GM12878 (cell line): ENCODE measurements around the gene PRKAG2. TPM values are rescaled to one million over a fixed set of nuclear protein-coding genes. Genes with fewer than 3 reads are reported as not detected.

Source experiments
- ATAC-seq: fragments of 200-7000 bp; cut with Tn5 transposase; 3 replicates; pipeline ENCODE4 v1.9.1; 2020; ENCODE audit warnings: mild to moderate bottlenecking, moderate library complexity
- BruUV-seq: library from RNA; stranded (reverse); fragments of 400-500 nt; replicated peaks from 2 replicates; lab custom pipeline; 2021; lab: Mats Ljungman, UMichigan
- CTCF ChIA-PET: fragments of 300-600 bp; sonication (Branson Sonifier 250); formaldehyde crosslinking; extraction: SDS; loops from one replicate; lab custom pipeline; 2021; ENCODE audit warnings: inconsistent platforms; lab: Yijun Ruan, JAX
- POLR2A ChIA-PET: fragments of 350-600 bp; formaldehyde crosslinking; extraction: SDS; loops from one replicate; lab custom pipeline; 2021; ENCODE audit warnings: inconsistent platforms; lab: Charles Lee
- RAD21 ChIA-PET: fragments of 300-600 bp; sonication (Branson Sonifier 250); formaldehyde crosslinking; loops from one replicate; lab custom pipeline; 2023; ENCODE audit warnings: antibody characterized with exemption; ENCODE audit not compliant: unreplicated experiment; lab: Charles Lee
- SMC1A ChIA-PET: fragments of 300-600 bp; sonication (Branson Sonifier 250); formaldehyde crosslinking; loops from one replicate; lab custom pipeline; 2023; ENCODE audit not compliant: unreplicated experiment, uncharacterized antibody; lab: Charles Lee
- DNase-seq: peaks from one replicate; pipeline ENCODE4 v3.0.0-alpha.2; 2011; ENCODE audit warnings: low read depth, low spot score
- FAIRE-seq: peaks from 3 replicates; lab custom pipeline; 2011; peaks lifted over from hg19 to GRCh38; lab: Jason Lieb, UNC
- H2AFZ ChIP-seq: 2 replicates; pipeline ENCODE4 v1.6.0; 2011; ENCODE audit warnings: low read depth, low read length, control low read depth; ENCODE audit not compliant: control insufficient read depth
- H3K27ac ChIP-seq: 2 replicates; pipeline ENCODE4 v1.5.1; 2011; ENCODE audit warnings: control low read depth; ENCODE audit not compliant: control insufficient read depth, insufficient read depth
- H3K27me3 ChIP-seq, 2 experiments: replicated peaks in 1 of 2; 2 replicates each; pipeline versions ENCODE4 v1.6.0 to v1.6.1; 2011; ENCODE audit warnings: low read length in 1 of 2; ENCODE audit not compliant: control insufficient read depth in 2 of 2, insufficient read depth in 2 of 2
- H3K36me3 ChIP-seq, 2 experiments: 2 replicates each; pipeline ENCODE4 v1.5.1; 2011; ENCODE audit warnings: low read length in 1 of 2; ENCODE audit not compliant: control insufficient read depth in 2 of 2, insufficient read depth in 2 of 2
- H3K4me1 ChIP-seq: 2 replicates; pipeline ENCODE4 v1.6.1; 2011; ENCODE audit warnings: mild to moderate bottlenecking, low read length, moderate library complexity, mixed read lengths; ENCODE audit not compliant: control insufficient read depth, insufficient read depth
- H3K4me2 ChIP-seq: 2 replicates; pipeline ENCODE4 v1.6.0; 2011; ENCODE audit warnings: control low read depth; ENCODE audit not compliant: control insufficient read depth, insufficient read depth
- H3K4me3 ChIP-seq: fragments of 200-600 bp; sonication (generic); 2 replicates; pipeline ENCODE4 v1.5.1; 2016
- H3K79me2 ChIP-seq: 2 replicates; pipeline ENCODE4 v1.6.0; 2011; ENCODE audit warnings: low read length; ENCODE audit not compliant: control insufficient read depth, insufficient read depth
- H3K9ac ChIP-seq: 2 replicates; pipeline ENCODE4 v1.8.0; 2011; ENCODE audit warnings: low read length, control low read depth, mixed read lengths; ENCODE audit not compliant: control insufficient read depth, insufficient read depth
- H3K9me3 ChIP-seq: replicated peaks from 3 replicates; pipeline ENCODE4 v1.5.1; 2011; ENCODE audit warnings: mild to moderate bottlenecking, low read length; ENCODE audit not compliant: control insufficient read depth, insufficient read depth
- H4K20me1 ChIP-seq: 2 replicates; pipeline ENCODE4 v1.6.0; 2011; ENCODE audit not compliant: control insufficient read depth, insufficient read depth
- FOS ChIP-seq: IDR thresholded peaks from 3 replicates; pipeline ENCODE4 v1.6.1; 2011; ENCODE audit warnings: borderline replicate concordance; ENCODE audit not compliant: insufficient read length; ENCODE audit errors: extremely low read depth
- LARP7 ChIP-seq: fragments of 450-650 bp; IDR thresholded peaks from 2 replicates; pipeline ENCODE4 v1.6.1; 2017; ENCODE audit warnings: mild to moderate bottlenecking
- NFXL1 ChIP-seq: fragments of 450-650 bp; IDR thresholded peaks from 2 replicates; pipeline ENCODE4 v1.6.1; 2017; ENCODE audit warnings: antibody characterized with exemption, mild to moderate bottlenecking, borderline replicate concordance
- NFYA ChIP-seq: IDR thresholded peaks from 2 replicates; pipeline ENCODE4 v1.6.1; 2011; ENCODE audit warnings: low read depth, mild to moderate bottlenecking, low read length, improper control_type of control experiment, borderline replicate concordance
- RELB ChIP-seq: fragments of 450-650 bp; IDR thresholded peaks from 2 replicates; pipeline ENCODE4 v1.6.1; 2017; ENCODE audit warnings: low read depth, mild to moderate bottlenecking, moderate library complexity
- WGBS: methylation state at CpG from one replicate; pipeline ENCODE4 v1.1.6; 2016; ENCODE audit warnings: low lambda C conversion rate; ENCODE audit not compliant: insufficient replicate concordance, insufficient coverage; ENCODE audit errors: missing lambda C conversion rate; 5-methylcytosine and 5-hydroxymethylcytosine counted together
- in situ Hi-C: fragments of 300-500 bp; cut with MboI; formaldehyde crosslinking; loops from 9 replicates; pipeline ENCODE4 v1.14.3; 2018; ENCODE audit warnings: mixed read lengths
- intact Hi-C: fragments of 100-400 bp; cut with micrococcal nuclease; formaldehyde crosslinking; loops from one replicate; pipeline ENCODE4 v1.14.2; 2022; ENCODE audit not compliant: unreplicated experiment
- polyA plus RNA-seq, 11 experiments: library from polyadenylated mRNA; depleted of rRNA in 4 of 11; unstranded in 6 of 11; stranded (reverse) in 5 of 11; fragments of >200 nt; fragmentation: Nextera tagmentation in 4 of 11; fragmentation: Illumina TruSeq in 1 of 11; extraction: Ambion mirVana in 4 of 11; extraction: Trizol in 1 of 11; gene quantifications; 1 replicate in 1 of 11; 2 replicates in 10 of 11; pipeline versions ENCODE4 v1.2.1 to v1.2.3, GENCODE V29; 2011 to 2016; ENCODE audit warnings: inconsistent platforms in 2 of 11, missing spikeins in 2 of 11, low read depth in 1 of 11
- total RNA-seq, 4 experiments: library from RNA; depleted of rRNA in 3 of 4; stranded (reverse); fragments of >200 nt in 3 of 4; fragmentation: Illumina TruSeq in 1 of 4; extraction: Trizol in 1 of 4; gene quantifications; 2 replicates each; pipeline versions ENCODE4 v1.2.1 to v1.2.3, GENCODE V29; 2013 to 2021
- TF ChIP-seq, protein P1 (sequence below): fragments of 450-650 bp; IDR thresholded peaks from 2 replicates; pipeline ENCODE4 v1.6.1; 2017; ENCODE audit warnings: mild to moderate bottlenecking

Gene PRKAG2
- total and polyA plus RNA-seq, 10 of the 15 experiments (the other 5 are each of a cell fraction or from before 2014, with no cell fraction given) = 3.4 to 8.9 (median 6.8) TPM

DNA sequence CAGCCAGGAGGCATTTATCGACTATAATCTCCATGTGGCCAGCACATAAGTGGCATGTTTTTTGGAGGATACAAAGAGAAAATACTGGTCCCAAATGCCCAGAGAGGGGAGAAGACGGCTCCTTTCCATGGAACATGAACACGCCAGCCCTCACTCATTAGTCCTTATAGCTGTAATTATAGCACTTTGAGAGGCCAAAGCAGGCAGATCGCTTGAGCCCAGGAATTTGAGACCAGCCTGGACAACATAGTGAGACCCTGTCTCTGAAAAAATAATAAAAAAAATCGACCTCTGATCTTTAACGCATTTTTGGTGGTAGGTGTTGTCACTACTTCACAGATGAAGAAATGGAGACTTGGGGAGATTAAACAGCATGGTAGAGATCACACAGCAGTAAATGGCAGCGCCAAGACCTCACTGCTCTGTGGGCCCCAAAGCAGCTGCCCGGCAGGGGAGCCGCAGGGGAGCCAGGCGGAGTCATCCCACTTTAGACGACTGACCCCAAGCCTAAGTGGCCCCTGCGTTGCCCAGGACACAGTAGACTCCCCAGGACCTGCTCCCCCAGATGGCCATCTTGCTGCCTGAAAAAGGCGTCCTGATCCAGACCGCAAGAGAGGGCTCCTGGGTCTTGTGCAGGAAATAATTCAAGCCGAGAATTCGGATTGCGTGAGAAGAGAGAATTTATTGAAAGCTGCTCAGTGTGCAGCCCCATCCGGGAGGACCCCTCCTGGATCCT, 21.2 kb upstream of the PRKAG2 start:
- Histone ChIP-seq H3K9me3 (no peaks in the 10 kb centered on the region), H3K4me3 (no peak overlapping the region), H3K9ac (no peak overlapping the region), H3K27me3 (peaks cover 0 to 1% of the 10 kb centered on the region in 2 experiments; a peak in 1 of 4 replicates), H3K4me2 (no peak overlapping the region), H3K36me3 (no peaks in the 10 kb centered on the region), H3K79me2 (no peaks in the 10 kb centered on the region), H2AFZ (no peak overlapping the region), H3K4me1 (no peaks in the 10 kb centered on the region), H3K27ac (no peak overlapping the region), H4K20me1 (no peaks in the 10 kb centered on the region)
- POLR2A ChIA-PET = no interaction called here
- intact Hi-C loops = no loop called here
- DNase-seq (no peak), ATAC-seq (no peak), FAIRE-seq (no peak)
- BruUV-seq = no TSS peak
- RAD21 ChIA-PET = no interaction called here
- CTCF ChIA-PET = no interaction called here
- SMC1A ChIA-PET = no interaction called here
- TF ChIP-seq LARP7 (no peak), NFXL1 (no peak), FOS (no peak), RELB (no peak), NFYA (no peak)
- TF ChIP-seq, protein P1, sequence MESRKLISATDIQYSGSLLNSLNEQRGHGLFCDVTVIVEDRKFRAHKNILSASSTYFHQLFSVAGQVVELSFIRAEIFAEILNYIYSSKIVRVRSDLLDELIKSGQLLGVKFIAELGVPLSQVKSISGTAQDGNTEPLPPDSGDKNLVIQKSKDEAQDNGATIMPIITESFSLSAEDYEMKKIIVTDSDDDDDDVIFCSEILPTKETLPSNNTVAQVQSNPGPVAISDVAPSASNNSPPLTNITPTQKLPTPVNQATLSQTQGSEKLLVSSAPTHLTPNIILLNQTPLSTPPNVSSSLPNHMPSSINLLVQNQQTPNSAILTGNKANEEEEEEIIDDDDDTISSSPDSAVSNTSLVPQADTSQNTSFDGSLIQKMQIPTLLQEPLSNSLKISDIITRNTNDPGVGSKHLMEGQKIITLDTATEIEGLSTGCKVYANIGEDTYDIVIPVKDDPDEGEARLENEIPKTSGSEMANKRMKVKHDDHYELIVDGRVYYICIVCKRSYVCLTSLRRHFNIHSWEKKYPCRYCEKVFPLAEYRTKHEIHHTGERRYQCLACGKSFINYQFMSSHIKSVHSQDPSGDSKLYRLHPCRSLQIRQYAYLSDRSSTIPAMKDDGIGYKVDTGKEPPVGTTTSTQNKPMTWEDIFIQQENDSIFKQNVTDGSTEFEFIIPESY = no peak
- in situ Hi-C loops = no loop called here
- WGBS = 62% methylated on average over 18 of the region's 18 CpGs
